A375 (cell line): ENCODE results near the gene GUCY1A2. TPM values are rescaled to one million over a fixed set of nuclear protein-coding genes. Genes with fewer than 3 reads are reported as not detected.

Source experiments
- total RNA-seq: library from RNA; depleted of rRNA; stranded (reverse); fragments of >200 nt; shearing (Covaris generic); gene quantifications from 2 replicates; pipeline ENCODE4 v1.2.3, GENCODE V29; 2014; rRNA removed

Gene GUCY1A2, protein sequence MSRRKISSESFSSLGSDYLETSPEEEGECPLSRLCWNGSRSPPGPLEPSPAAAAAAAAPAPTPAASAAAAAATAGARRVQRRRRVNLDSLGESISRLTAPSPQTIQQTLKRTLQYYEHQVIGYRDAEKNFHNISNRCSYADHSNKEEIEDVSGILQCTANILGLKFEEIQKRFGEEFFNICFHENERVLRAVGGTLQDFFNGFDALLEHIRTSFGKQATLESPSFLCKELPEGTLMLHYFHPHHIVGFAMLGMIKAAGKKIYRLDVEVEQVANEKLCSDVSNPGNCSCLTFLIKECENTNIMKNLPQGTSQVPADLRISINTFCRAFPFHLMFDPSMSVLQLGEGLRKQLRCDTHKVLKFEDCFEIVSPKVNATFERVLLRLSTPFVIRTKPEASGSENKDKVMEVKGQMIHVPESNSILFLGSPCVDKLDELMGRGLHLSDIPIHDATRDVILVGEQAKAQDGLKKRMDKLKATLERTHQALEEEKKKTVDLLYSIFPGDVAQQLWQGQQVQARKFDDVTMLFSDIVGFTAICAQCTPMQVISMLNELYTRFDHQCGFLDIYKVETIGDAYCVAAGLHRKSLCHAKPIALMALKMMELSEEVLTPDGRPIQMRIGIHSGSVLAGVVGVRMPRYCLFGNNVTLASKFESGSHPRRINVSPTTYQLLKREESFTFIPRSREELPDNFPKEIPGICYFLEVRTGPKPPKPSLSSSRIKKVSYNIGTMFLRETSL
- 0.04 and 0.13 TPM in 2 replicates for total RNA-seq

DNA sequence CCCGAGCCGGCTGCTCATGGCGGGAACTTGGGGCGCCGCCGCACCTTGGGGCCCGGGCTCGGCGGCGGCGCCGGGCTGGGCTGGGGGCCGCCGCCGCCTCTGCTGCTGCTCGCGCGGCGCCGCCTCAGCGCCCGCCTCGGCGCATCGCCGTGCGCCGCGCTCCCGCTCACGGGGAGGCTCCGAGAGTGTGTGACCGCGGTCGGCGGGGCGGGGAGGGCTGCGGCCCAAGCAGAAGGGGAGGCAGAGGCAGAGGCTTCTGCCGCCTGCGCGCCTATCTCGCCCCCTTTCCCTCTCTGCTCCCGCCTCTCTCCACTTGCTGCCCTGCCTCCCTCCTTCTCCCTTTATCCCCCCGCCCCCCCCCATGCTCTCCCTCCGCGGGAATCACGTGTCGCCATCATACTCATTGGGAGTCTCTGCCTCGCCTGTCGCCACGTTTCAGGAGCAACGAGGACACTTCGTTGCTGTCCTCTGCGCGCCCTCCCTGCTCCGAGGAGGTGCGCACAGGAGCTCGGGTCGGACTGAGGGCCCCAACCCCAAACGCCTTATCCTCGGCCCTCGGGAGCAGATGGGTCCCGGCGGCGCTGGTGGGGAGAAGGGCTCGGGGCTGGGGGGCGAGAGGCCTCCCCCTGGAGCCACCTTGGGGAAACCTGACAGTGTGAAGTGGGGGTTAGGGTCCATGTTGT is at the start of gene GUCY1A2:
GUCY1A2 (minus strand) TSS at position 258 of the 683 bp plus-strand sequence. CDS start 421 bp downstream, outside the sequence.

